Right forelimb (tissue), 1 donor: ENCODE results near the gene ENKUR.
"Not testable (repeated sequence)": the region's sequence is repeated elsewhere in the genome, so short reads cannot be mapped to it uniquely, and the experiment has no call there.

Experiments used
- DNase-seq: peaks from one replicate; pipeline ENCODE4 v3.0.0-alpha.2; 2018

ENKUR gene

DNA sequence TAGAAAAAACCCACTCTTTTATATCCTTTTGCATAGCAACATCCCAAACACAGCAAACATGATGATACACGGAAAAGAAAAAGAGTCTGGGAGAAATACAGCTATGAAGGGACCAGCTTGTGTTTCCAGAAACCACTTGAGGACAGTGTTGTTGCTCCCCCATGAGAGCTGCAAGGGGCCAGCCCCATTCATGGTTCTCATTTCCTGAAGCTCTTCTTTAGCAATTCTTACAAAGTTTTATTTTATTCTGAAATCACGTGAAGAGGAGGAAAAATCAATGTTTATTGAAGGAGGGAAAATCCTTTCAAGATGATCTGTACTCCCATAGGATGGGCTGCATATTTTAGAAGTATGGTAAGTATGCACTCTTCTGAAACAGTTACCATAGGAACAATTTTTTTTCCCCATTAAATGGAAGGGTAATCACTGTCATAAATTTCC is 46.1 kb downstream of the ENKUR start:
- peak; percentile 66 for DNase-seq

DNA sequence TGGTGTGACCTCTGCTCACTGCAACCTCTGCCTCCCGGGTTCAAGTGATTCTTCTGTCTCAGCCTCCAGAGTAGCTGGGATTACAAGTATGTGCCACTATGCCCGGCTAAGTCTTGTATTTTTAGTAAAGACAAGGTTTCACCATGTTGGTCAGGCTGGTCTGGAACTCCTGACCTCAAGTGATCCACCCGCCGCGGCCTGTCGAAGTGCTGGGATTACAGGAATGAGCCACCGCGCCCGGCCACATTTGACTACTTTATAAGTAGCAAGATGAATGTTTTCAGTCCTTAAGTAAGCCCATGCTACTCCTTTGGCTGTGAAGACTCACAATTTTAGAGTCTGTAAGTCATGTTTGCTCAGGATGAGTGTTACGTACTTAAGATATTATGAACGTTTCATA is 47.0 kb downstream of the ENKUR start:
- DNase-seq: not testable (repeated sequence)

DNA sequence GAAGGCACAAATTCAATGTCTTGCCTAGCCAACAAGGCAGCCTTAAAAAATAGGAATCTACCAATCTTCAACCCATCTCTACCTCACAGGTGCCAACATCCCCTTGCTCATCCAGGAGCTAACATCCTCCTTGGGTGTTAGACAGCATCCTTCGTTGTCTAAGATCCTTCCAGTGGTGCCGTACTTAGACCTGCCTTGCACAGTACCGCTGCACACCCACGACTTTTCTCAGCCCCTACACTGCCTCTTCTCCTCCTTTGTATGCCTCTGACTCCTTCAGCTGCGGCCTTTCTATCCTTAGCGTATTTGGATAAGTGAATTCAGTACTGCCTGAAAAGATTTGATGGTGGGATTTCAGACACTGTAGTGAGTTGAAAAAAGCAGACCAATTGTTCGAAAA is 47.6 kb downstream of the ENKUR start:
- DNase-seq: no peak

DNA sequence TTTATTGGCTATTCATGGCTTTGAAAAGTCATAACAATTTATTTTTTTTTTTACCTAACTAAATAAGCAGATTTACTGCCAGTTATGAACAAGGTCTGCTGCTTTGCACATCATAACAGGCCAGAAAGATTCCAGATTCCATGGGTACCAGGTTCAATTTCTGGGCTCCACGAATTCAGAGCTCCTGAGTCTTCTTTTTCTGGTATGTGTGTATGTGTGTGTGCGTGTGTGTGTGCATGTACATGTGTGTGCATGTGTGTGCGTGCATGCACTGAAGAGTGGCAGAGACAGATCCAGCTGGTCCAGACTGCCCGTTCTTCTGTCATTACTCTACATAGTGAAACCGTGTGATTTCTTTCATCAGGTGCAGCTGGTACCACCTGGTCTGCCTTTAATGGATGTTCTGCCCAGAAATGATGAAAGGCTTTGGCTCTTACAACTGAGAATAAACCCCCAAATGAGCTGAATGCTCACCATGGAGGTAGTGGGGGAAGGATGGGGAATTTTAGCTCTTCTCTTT is 48.9 kb downstream of the ENKUR start:
- DNase-seq: no peak

DNA sequence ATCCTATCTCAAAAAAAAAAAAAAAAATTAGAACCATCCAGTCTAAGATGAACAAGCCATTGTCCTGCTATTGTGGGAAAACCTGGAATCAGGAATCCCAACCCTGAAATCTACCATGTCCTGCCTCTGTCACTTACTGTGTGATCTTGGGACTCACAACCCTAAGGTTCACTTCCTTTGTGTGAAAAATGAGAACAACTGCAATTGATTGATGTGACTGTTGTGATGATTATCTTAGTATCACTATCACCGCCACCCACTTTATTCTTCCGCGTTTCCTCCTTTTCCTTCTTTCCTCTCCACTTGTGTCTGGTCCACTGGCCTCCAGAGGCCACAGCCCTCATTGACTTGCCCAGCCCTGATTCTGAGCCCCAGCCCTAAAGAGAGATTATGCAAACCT is 50.9 kb downstream of the ENKUR start:
- DNase-seq: no peak

DNA sequence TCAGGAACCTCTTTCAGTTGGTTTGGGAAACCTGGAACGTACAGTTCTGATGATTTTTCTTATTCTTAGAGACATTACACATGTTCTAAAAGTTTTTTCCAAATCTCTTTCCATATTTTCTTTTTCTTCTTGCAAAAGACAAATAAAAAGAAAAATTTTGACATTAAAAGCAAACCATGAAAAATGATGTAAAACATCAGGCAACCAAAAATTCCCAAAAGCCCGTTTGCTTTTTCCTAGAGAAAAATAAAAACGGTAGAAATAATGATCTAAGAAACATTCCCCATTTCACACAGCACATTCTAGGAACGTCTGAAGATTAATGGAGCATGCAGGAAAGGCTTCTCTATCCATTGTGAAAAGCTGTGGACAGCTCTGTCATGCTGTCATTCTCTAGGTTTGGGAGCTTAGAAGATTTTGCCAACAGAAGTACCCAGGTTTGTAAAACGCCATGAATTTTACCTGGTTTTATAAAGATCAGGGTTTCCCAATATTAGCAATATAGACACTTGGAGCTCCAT is 52.4 kb downstream of the ENKUR start:
- DNase-seq: no peak

DNA sequence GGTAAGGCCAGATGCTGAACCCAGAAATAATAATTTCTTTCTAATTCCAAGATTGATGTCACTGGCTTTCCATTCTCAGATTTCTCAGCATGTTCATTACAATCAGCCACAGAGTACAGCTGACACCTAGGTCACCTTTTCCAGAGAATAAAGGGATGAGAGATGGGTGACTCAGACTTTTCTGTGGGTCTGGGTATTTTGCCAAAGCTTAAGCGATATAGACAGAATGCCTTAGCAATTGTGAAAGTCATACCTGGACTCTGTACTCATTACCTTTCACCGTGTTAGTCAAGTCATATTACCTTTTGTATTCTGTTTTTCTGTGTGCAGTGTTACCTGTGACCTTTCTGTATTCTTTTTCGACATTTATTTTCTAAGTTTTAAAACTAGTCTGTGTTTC is 53.0 kb downstream of the ENKUR start:
- DNase-seq: no peak

DNA sequence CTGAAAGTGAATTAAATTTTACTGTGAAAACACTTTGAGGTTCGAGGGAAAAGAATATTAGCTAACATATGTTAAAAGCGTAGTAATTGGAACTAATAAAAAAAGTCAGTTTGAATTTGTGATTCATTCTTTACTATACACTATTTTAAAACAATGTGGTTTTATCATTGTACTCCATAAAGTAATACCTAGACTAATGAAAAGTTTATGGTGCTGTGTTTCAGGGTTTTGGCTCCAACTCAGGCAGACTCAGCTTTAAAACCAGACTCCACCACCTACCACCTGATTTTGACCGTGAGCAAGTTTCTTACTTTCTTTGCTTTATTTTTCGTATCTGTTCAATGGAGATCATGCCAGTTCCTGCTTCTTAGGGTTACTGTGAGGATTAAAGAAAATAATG is 54.4 kb downstream of the ENKUR start:
- no peak for DNase-seq

DNA sequence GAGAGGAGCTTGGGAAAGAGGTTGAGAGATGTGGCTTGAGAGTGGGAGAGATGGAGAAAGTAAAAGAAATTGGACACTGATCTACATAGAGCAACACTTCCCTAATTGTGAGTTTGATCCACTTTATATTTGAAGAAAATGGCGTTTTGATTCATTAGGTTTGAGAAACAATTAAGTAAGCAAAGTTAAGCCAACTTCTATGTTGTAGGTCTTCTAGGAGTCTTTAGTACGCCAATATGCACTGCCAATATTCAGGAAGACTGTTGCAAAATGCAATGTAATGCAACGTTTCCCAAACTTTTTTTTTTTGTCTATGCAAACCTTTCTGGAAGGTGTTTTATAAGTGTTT is 56.6 kb downstream of the ENKUR start:
- no peak for DNase-seq

DNA sequence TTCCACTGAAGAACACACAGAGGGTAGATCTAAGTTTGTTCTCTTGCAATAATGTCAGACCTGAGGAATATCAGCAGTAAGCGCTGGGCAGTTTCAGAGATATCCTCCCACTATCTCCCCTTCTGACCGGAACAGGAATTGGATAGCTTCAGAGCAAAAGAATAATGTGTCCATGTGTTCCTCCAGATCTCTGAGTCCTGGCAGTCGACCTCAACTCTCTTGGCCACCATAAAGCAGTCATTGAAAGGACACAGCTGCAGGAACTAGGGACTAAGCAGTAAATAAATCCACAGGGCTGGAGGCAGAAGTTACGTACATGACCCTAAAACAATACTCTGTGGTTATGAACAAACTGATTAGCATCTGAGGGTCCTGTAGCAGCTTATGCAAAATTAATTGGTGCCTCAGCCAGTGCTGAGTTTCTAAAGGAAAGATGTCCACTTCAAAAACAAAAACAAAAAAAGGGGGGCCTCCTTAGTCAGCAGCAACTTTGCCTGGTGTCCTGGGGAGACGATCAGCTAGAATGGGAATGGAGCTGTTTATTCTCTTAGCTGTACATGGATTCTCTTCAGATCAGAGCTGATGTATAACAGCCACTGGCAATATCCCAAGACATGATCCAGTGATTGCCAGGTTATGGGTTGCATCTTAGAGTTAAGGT is 57.1 kb downstream of the ENKUR start:
- DNase-seq: peak; percentile 67

DNA sequence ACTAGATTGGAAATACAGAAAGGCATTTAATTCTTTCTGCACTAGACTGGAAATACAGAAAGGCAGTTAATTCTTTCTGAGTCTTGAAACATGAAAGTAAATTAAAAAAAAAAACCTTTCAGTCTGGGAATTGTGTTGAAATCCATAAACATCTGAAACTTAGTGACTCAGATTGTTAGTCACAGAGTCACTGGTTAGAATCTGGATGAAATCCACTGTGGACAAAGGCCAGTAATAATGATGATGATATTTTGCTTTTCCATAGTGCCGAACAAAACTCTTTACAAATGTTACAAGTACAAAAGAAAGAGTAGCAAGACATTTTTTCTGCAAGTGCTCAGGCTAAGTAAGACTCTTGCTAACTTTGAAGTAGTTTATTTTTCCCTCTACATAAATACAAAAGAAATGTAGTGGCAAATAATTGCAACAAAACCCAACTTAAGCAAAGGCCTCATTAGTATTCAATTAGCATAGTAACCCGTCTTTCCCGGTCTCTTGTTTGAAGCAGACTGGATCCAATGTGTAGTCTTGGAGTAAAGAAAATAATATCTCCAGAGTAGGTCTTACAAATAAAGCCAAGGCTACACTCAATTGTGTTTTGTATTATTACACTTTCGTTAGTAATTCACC is 57.8 kb downstream of the ENKUR start:
- no peak for DNase-seq

DNA sequence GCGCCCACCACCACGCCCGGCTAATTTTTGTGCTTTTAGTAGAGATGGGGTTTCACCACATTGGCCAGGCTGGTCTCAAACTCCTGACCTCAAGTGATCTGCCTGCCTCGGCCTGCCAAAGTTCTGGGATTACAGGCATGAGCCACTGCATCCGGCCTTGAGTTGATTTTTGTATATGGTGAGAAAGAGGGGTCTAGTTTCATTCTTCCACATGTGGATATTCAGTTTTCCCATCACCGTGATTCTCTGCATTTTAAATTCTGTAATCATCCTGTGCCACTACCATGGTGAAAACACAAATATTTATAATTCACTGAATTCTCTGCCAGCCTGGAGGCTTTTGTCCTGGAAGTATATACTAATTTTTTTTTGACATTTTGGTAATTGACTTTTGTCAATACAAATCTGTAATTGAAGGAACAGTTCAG is 58.3 kb downstream of the ENKUR start:
- not testable (repeated sequence) for DNase-seq

DNA sequence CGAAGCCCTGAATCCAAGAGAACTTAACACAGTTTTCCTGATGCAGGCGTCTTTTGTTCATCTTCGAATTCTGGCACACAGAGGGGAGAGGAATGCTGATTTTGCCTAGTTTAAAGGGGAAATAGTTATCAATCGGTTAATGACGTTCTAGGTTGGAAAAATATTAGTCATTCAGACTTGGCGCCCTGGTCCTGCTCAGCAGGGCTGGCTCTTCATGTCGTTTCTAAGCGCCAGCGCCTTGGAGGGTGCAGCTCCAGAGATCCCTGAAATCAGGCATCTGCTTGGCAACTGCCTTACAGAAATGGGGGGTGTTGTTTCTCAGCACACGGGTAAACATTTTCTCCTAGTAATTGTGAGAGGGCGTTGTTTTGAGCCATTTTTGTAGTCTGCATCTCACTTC is 62.3 kb downstream of the ENKUR start:
- DNase-seq: no peak

DNA sequence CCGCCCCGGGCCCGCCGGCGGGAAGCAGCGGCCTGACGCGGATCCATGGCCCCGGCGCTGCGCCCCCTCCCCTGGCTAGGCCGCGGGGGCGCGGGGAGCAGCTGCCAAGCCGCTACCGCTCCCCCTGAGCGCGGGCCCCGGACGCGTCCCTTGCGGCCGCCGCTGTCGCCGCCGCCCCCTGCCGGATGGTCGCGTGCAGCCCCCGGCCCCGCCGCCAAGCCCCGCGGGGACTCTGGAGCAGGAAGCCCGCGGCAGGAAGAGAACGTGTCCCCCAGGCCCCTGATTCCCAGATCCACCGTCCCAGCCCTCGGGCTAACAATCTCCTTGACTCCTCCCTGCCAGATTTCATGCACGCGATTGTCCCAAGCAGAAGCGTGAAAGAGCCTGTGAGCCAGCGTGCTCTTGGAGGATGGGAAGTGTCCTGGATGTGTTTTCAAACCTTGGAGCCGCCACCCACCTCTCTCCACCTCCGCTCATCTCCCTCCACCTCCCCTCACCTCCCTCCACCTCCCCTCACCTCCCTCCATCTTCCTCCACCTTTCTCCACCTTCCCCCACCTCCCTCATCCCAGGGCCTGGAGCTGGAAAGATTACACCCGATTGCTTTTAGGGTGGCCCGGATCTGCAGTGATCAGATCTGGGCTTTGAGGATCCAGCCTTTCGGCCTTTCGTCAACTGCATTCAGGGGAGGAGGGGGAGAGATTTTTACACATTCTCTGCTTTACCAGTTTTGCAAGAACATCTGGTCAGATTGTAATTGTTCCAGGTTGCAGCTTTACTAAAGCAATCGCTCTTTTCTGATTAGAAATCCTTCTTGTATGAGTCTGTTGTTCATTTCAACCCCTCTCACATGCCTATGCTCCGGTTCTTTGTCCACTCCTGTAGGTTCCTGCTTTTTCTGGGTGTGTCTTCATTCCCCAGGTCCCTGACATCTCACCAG is 63.0 kb downstream of the ENKUR start:
- peak; percentile 79 for DNase-seq

DNA sequence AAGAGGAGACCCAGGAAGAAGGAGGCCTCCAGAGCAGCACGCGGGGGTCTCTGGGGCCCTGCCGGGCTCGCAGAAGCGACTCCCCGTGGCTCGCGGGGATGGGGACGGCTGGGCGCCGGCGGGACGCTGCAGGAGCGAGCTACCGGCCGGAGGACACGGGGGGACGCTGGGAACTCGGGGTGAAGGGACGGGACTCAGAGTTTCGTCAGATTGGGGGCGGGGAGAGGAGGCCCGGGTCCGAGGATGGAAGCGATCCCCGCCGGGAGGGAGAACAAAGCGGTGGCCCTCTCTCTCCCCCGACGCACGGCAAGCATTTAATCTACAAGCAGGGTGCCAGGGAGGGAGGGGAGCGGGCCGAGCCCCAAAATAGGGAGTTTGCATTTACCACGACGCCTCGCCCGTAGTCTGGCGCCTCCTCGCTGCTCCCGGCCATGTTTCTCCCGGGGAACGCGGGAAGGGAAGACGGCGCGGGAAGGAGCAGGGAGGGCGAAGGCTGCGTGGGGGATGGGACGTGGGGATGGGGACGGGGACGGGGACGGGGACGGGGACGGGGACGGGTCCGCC is 63.7 kb downstream of the ENKUR start, which contains the start of gene PRTFDC1:
TSS of gene PRTFDC1 (minus strand) at position 464 of the 564 bp plus-strand sequence. CDS start at position 433, 31 bp downstream.
- peak; percentile 81 for DNase-seq

DNA sequence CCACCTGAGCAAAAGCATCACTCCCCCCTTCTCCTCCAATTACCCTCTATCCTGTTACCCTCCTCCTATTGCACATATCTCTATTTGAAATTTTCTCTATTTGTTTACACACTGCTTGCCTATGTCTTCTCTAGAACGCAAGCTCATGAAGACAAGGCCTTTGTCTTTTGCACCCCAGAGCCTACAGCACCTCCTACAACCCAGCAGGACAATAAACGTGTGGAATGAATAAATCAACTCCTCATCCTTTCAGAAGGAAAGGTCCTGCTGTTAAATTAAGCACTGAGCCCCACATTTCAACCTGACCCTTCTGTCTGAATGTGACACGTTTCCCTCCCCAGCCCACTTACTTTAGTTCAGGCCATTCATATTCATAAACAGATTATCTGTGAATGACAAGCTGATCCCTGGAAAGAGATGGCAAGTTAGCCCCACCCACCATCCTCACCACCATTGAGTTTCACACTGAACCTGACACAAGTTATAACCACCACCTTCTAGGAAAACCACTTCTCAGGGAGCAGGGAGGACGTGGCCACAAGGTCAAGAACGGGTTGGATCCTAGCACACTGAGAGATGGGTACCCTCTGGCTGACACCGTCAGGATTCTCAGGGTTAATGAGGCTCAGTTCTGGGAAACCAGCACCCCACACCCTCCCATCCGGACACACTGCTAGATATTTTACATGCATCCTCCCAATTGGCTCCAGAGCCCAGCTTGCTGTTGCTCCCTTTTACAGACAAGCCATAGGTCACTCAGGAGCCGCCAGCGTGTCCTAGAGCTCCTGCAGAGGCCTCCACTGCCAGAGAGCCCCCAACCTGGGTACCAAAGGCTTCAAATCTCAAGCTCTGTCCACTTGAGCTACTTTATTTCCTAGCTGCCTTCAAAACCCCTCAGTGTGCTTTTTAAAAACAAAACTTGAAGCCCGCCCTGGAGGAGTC is 64.5 kb downstream of the ENKUR start:
- peak; percentile 74 for DNase-seq

DNA sequence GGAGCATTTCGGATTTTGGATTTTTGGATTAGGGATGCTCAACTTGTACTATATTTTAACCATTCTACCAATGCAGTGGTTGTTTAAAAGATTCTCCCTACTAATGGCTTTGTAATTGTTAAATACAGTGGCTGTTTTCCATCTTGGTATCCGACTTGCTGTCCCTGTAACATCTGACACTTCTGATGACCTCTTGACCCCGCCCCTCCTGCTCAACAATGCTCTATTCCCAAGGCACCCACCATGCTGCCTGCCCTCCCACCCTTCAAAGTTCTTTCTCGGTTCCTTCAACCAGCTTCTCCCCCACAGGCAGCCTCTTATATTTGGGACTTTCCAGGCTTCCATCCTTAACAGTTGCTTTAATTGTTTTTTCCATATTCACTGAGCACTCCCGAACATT is 65.5 kb downstream of the ENKUR start:
- DNase-seq: no peak

DNA sequence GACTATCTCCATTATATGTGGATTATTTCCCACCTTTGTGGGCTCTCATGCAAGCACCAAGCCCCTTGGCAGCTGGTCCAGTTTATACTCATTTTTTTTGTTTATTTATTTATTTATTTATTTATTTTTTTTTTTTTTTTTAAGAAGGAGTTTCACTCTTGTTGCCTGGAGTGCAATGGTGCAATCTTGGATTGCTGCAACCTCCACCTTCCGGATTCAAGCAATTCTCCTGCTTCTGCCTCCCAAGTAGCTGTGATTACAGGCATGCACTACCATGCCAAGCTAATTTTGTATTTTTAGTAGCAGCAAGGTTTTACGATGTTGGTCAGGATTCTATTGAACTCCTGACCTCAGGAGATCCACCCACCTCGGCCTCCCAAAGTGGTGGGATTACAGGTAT is 66.3 kb downstream of the ENKUR start:
- DNase-seq: no peak

DNA sequence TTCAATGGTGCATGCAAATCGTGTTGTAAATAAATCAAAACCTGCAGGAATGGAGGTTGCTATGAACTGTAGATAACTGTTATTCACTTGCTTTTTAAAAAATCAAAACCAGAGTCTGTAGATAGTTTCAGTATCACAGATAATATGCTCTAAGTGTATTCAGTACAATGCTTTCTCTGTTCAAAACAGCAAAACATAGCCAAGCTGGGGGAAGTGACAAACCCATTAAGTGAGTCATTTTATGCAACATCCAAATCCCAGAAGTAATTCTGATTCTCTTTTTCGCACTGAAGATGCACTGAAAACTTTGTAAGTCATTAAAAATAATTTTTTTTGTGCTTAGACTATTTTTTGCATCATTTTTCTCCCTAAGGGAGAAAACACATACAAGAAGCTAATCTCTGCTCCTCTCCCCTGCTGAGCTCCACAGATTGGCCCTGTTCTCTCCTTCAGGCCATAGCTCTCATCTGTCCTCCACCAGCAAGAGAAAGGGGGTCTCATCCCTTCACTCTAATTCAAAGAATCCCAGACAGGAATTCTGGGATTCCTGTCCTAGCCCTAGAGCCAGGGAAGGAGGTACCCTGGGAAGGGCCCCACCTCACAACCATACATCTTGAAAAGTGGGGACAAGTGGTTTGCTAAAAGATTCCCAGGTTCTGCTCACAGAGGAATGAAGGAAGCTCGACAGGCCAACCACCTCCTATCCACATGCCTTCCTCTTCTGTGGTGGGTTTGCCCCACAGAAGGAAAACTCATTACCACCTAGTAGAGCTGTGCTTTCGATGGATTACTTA is 68.5 kb downstream of the ENKUR start:
- DNase-seq: no peak

DNA sequence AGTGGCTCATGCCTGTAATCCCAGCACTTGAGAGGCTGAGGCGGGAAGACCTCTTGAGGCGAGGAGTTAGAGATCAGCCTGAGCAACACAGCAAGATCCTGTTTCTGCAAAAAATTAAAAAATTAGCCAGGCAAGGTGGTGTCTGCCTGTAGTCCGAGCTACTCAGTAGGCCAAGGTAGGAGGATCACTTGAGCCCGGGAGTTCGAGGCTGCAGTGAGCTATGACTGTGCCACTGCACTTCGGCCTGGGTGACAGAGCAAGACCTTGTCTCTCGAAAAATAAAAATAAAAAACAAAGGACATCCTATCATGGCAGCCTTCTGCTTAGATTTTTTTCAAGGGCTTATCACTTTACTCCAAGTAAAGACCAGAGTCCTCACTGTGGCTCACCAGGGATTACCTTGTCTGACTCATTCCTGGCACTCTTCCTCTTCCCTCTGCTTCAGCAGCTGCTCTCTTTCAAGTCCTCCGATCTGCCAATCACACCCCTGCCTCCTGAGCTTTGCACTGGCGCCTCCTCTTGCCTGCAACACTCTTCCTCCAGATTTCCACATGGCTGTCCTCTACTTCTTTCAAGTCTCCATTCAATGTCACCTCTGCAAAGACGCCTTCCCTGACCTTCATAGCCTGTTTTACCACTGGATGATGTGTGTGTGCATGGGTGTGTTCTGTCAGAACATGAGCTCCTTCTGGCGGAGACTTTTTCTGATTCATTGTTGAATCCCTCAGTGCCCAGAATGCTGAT is 71.3 kb downstream of the ENKUR start:
- no peak for DNase-seq
